HEK293 (cell line): ENCODE results near the gene APOBR.

Experiments
- CTCF ChIA-PET: fragments of 350-600 bp; formaldehyde crosslinking; extraction: SDS; loops from one replicate; lab custom pipeline; 2021; ENCODE audit warnings: antibody characterized with exemption; lab: Yijun Ruan, JAX
- POLR2A ChIA-PET: fragments of 300-600 bp; formaldehyde crosslinking; extraction: SDS; loops from one replicate; lab custom pipeline; 2020; ENCODE audit warnings: antibody characterized with exemption, inconsistent platforms; lab: Yijun Ruan, JAX
- H3K27ac ChIP-seq: fragments of 200-500 bp; sonication (Bioruptor generic); 2 replicates; pipeline ENCODE4 v1.5.1; 2014; ENCODE audit warnings: low read depth, low read length, control low read depth, inconsistent platforms; ENCODE audit errors: extremely low read depth
- H3K36me3 ChIP-seq, 2 experiments: fragments of 200-500 bp in 1 of 2; sonication (Bioruptor generic) in 1 of 2; 1 replicate in 1 of 2; 2 replicates in 1 of 2; pipeline ENCODE4 v1.5.1; 2014 to 2017; ENCODE audit warnings: inconsistent platforms in 2 of 2, low read length in 2 of 2; ENCODE audit not compliant: control insufficient read depth in 2 of 2, insufficient read depth in 1 of 2
- H3K4me1 ChIP-seq: fragments of 200-500 bp; sonication (Bioruptor generic); 2 replicates; pipeline ENCODE4 v1.5.1; 2014; ENCODE audit warnings: mild to moderate bottlenecking, low read length, inconsistent platforms; ENCODE audit not compliant: control insufficient read depth, insufficient read depth
- H3K4me3 ChIP-seq: 2 replicates; pipeline ENCODE4 v1.5.1; 2011; ENCODE audit warnings: low read depth, mild to moderate bottlenecking, control low read depth, low read length, moderate library complexity
- H3K9me3 ChIP-seq: fragments of 200-500 bp; sonication (Bioruptor generic); 2 replicates; pipeline ENCODE4 v1.5.1; 2014; ENCODE audit warnings: low read depth, low read length, inconsistent platforms; ENCODE audit not compliant: control insufficient read depth, insufficient read depth
- KLF16 ChIP-seq: fragments of 450-650 bp; formaldehyde crosslinking; IDR thresholded peaks from 2 replicates; pipeline ENCODE4 v1.5.1; 2017; ENCODE audit warnings: missing biosample characterization, missing genetic modification characterization
- MZF1 ChIP-seq: fragments of 450-650 bp; formaldehyde crosslinking; IDR thresholded peaks from 2 replicates; pipeline ENCODE4 v1.5.1; 2017; ENCODE audit warnings: missing biosample characterization, missing genetic modification characterization, borderline replicate concordance
- RBAK ChIP-seq: fragments of 450-650 bp; formaldehyde crosslinking; IDR thresholded peaks from 2 replicates; pipeline ENCODE4 v1.5.1; 2016; ENCODE audit warnings: missing biosample characterization, missing genetic modification characterization
- SCRT2 ChIP-seq: fragments of 450-650 bp; formaldehyde crosslinking; IDR thresholded peaks from 2 replicates; pipeline ENCODE4 v1.5.1; 2016; ENCODE audit warnings: missing biosample characterization, missing genetic modification characterization
- SP2 ChIP-seq: fragments of 450-650 bp; formaldehyde crosslinking; IDR thresholded peaks from 2 replicates; pipeline ENCODE4 v1.5.1; 2016; ENCODE audit warnings: missing biosample characterization, missing genetic modification characterization
- SP7 ChIP-seq: fragments of 450-650 bp; formaldehyde crosslinking; IDR thresholded peaks from 2 replicates; pipeline ENCODE4 v1.5.1; 2016; ENCODE audit warnings: missing biosample characterization, missing genetic modification characterization
- ZNF169 ChIP-seq: fragments of 450-650 bp; formaldehyde crosslinking; IDR thresholded peaks from 2 replicates; pipeline ENCODE4 v1.5.1; 2016; ENCODE audit warnings: missing biosample characterization, missing genetic modification characterization
- ZNF184 ChIP-seq: fragments of 450-650 bp; IDR thresholded peaks from 2 replicates; pipeline ENCODE4 v1.5.1; 2018; ENCODE audit warnings: missing biosample characterization, mild to moderate bottlenecking, missing genetic modification characterization
- ZNF266 ChIP-seq: fragments of 450-650 bp; formaldehyde crosslinking; IDR thresholded peaks from 2 replicates; pipeline ENCODE4 v1.5.1; 2016; ENCODE audit warnings: missing biosample characterization, missing genetic modification characterization, low read depth
- ZNF324 ChIP-seq: fragments of 450-650 bp; formaldehyde crosslinking; IDR thresholded peaks from 2 replicates; pipeline ENCODE4 v1.5.1; 2016; ENCODE audit warnings: missing biosample characterization, missing genetic modification characterization
- ZNF394 ChIP-seq: fragments of 450-650 bp; formaldehyde crosslinking; IDR thresholded peaks from 2 replicates; pipeline ENCODE4 v1.5.1; 2016; ENCODE audit warnings: missing biosample characterization, missing genetic modification characterization, mild to moderate bottlenecking, moderate library complexity, borderline replicate concordance
- ZNF549 ChIP-seq: fragments of 450-650 bp; IDR thresholded peaks from 2 replicates; pipeline ENCODE4 v1.5.1; 2018; ENCODE audit warnings: missing biosample characterization, missing genetic modification characterization, mild to moderate bottlenecking, inconsistent platforms, moderate library complexity
- ZNF555 ChIP-seq: fragments of 450-650 bp; formaldehyde crosslinking; conservative IDR thresholded peaks from 2 replicates; pipeline ENCODE4 v1.5.1; 2017; ENCODE audit warnings: missing biosample characterization, mild to moderate bottlenecking, missing genetic modification characterization, inconsistent platforms
- ZNF560 ChIP-seq: fragments of 450-650 bp; formaldehyde crosslinking; IDR thresholded peaks from 2 replicates; pipeline ENCODE4 v1.5.1; 2017; ENCODE audit warnings: missing biosample characterization, missing genetic modification characterization, borderline replicate concordance
- ZNF600 ChIP-seq: fragments of 450-650 bp; formaldehyde crosslinking; IDR thresholded peaks from 2 replicates; pipeline ENCODE4 v1.5.1; 2016; ENCODE audit warnings: missing biosample characterization, missing genetic modification characterization
- ZNF747 ChIP-seq: fragments of 450-650 bp; formaldehyde crosslinking; IDR thresholded peaks from 2 replicates; pipeline ENCODE4 v1.5.1; 2016; ENCODE audit warnings: missing biosample characterization, missing genetic modification characterization
- ZNF791 ChIP-seq: fragments of 450-650 bp; formaldehyde crosslinking; IDR thresholded peaks from 2 replicates; pipeline ENCODE4 v1.5.1; 2016; ENCODE audit warnings: missing biosample characterization, missing genetic modification characterization
- ZXDB ChIP-seq: fragments of 450-650 bp; formaldehyde crosslinking; IDR thresholded peaks from 2 replicates; pipeline ENCODE4 v1.5.1; 2016; ENCODE audit warnings: missing biosample characterization, missing genetic modification characterization
- TF ChIP-seq, protein P1 (sequence below): fragments of 450-650 bp; formaldehyde crosslinking; IDR thresholded peaks from 2 replicates; pipeline ENCODE4 v1.5.1; 2016; ENCODE audit warnings: missing biosample characterization, missing genetic modification characterization
- TF ChIP-seq, protein P2 (sequence below): fragments of 450-650 bp; formaldehyde crosslinking; IDR thresholded peaks from 2 replicates; pipeline ENCODE4 v1.5.1; 2017; ENCODE audit warnings: missing biosample characterization, mild to moderate bottlenecking, missing genetic modification characterization, moderate library complexity
- TF ChIP-seq, protein P3 (sequence below): fragments of 450-650 bp; formaldehyde crosslinking; IDR thresholded peaks from 2 replicates; pipeline ENCODE4 v1.5.1; 2017; ENCODE audit warnings: missing biosample characterization, missing genetic modification characterization
- TF ChIP-seq, protein P4 (sequence below): fragments of 450-650 bp; formaldehyde crosslinking; IDR thresholded peaks from 2 replicates; pipeline ENCODE4 v1.5.1; 2016; ENCODE audit warnings: missing biosample characterization, missing genetic modification characterization, borderline replicate concordance

The APOBR gene

DNA sequence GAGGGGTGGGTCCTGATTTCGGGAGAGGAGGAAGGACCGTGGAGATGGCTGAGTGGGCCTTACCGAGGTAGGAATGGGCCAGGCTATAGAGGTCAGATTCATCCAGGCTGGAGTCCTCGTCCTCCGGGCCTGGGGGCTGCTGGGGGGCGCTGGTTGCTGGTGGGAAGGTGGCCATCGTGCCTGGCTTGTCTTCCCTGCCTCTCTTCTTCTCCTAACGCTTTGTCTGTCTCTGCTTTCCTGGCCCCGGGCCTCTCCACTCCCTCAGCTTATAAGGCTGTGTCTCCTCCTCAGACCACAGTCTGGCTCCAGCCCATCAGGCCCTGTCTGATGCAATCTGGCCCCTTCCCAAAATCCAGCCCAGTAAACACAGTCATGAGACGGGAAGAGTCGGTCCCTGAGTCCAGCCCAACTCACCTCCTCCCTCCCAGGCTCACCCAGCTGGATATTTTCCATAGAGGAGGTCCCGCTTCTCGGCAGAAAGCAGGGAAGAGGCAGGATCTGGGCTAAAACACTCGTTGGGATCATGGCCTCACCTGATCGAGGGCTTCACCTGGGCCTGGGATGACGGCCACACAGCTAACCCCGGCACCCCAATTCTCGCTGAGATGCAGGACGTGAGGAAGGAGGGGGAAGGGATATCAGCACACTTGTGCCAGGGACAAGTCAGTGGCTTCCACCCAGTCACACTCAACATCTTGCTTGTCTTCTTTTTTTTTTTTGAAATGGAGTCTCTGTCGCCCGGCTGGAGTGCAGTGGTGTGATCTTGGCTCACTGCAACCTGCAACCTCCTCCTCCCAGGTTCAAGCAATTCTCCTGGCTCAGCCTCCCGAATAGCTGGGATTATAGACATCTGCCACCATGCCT is 44.5 kb downstream of the APOBR start, which contains the start of gene NUPR1 (continued):
- TF ChIP-seq SP7 (tag by site-specific recombination) (peak; percentile 74; the same call in 1 of the 2 replicates), SP2 (tag by site-specific recombination) (peak; percentile 30), ZNF791 (tag by site-specific recombination) (0 out of 2 replicates have a peak, but pooled peaks have one; percentile 4), KLF16 (tag by site-specific recombination) (0 out of 2 replicates have a peak, but pooled peaks have one; percentile 27), ZNF555 (tag by site-specific recombination) (no peak), ZNF600 (tag by site-specific recombination) (peak; percentile 53; the same call in 1 of the 2 replicates), RBAK (tag by site-specific recombination) (peak; percentile 44; the same call in 1 of the 2 replicates)
- TF ChIP-seq, protein P1, sequence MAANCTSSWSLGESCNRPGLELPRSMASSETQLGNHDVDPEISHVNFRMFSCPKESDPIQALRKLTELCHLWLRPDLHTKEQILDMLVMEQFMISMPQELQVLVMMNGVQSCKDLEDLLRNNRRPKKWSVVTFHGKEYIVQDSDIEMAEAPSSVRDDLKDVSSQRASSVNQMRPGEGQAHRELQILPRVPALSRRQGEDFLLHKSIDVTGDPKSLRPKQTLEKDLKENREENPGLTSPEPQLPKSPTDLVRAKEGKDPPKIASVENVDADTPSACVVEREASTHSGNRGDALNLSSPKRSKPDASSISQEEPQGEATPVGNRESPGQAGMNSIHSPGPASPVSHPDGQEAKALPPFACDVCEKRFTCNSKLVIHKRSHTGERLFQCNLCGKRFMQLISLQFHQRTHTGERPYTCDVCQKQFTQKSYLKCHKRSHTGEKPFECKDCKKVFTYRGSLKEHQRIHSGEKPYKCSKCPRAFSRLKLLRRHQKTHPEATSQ (tag by site-specific recombination): 0 out of 2 replicates have a peak, but pooled peaks have one; percentile 7
- TF ChIP-seq, protein P2, sequence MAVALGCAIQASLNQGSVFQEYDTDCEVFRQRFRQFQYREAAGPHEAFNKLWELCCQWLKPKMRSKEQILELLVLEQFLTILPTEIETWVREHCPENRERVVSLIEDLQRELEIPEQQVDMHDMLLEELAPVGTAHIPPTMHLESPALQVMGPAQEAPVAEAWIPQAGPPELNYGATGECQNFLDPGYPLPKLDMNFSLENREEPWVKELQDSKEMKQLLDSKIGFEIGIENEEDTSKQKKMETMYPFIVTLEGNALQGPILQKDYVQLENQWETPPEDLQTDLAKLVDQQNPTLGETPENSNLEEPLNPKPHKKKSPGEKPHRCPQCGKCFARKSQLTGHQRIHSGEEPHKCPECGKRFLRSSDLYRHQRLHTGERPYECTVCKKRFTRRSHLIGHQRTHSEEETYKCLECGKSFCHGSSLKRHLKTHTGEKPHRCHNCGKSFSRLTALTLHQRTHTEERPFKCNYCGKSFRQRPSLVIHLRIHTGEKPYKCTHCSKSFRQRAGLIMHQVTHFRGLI (tag by site-specific recombination): peak; percentile 91; the same call in 1 of the 2 replicates

DNA sequence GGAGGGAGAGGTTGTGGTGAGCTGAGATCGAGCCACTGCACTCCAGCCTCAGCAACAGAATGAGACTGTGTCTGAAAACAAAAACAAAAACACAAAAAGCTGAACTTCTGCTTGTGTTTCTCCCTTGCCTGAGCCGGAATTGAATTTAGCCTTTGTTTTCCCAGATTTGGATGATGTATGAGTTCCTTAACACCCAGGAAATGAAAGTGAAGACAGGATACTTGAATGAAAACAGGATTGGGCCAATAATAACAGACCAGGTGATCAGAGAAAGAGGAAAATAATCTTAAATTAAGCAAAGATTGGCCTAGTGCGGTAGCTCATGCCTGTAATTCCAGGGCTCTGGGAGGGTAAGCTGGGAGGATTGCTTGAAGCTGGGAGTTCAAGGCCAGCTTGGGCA is 45.9 kb downstream of the APOBR start:
- ChIA-PET CTCF (interaction anchor here (0.5 kb wide), 1 partner anchor 243 kb away, joined by 3 read pairs; no protein-coding TSS in a partner anchor), POLR2A (interaction anchor here (1.0 kb wide), 1 partner anchor 48 kb away, joined by 5 read pairs; the partner anchor contains the start of gene CLN3)
- Histone ChIP-seq H3K9me3 (no peaks in the 10 kb centered on the region), H3K4me1 (no peaks in the 10 kb centered on the region), H3K27ac (no peak overlapping the region), H3K4me3 (no peak overlapping the region), H3K36me3 (no peaks in the 10 kb centered on the region)
- TF ChIP-seq, protein P3, sequence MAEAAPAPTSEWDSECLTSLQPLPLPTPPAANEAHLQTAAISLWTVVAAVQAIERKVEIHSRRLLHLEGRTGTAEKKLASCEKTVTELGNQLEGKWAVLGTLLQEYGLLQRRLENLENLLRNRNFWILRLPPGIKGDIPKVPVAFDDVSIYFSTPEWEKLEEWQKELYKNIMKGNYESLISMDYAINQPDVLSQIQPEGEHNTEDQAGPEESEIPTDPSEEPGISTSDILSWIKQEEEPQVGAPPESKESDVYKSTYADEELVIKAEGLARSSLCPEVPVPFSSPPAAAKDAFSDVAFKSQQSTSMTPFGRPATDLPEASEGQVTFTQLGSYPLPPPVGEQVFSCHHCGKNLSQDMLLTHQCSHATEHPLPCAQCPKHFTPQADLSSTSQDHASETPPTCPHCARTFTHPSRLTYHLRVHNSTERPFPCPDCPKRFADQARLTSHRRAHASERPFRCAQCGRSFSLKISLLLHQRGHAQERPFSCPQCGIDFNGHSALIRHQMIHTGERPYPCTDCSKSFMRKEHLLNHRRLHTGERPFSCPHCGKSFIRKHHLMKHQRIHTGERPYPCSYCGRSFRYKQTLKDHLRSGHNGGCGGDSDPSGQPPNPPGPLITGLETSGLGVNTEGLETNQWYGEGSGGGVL (tag by site-specific recombination): no peak
- TF ChIP-seq ZNF324 (tag by site-specific recombination) (no peak), ZNF169 (tag by site-specific recombination) (no peak), ZNF747 (tag by site-specific recombination) (no peak), MZF1 (tag by site-specific recombination) (no peak), SCRT2 (tag by site-specific recombination) (no peak), ZNF184 (tag by site-specific recombination) (no peak), ZNF560 (tag by site-specific recombination) (no peak), ZXDB (tag by site-specific recombination) (no peak), ZNF394 (tag by site-specific recombination) (no peak), ZNF266 (tag by site-specific recombination) (no peak), ZNF549 (tag by site-specific recombination) (no peak)
- TF ChIP-seq, protein P4, sequence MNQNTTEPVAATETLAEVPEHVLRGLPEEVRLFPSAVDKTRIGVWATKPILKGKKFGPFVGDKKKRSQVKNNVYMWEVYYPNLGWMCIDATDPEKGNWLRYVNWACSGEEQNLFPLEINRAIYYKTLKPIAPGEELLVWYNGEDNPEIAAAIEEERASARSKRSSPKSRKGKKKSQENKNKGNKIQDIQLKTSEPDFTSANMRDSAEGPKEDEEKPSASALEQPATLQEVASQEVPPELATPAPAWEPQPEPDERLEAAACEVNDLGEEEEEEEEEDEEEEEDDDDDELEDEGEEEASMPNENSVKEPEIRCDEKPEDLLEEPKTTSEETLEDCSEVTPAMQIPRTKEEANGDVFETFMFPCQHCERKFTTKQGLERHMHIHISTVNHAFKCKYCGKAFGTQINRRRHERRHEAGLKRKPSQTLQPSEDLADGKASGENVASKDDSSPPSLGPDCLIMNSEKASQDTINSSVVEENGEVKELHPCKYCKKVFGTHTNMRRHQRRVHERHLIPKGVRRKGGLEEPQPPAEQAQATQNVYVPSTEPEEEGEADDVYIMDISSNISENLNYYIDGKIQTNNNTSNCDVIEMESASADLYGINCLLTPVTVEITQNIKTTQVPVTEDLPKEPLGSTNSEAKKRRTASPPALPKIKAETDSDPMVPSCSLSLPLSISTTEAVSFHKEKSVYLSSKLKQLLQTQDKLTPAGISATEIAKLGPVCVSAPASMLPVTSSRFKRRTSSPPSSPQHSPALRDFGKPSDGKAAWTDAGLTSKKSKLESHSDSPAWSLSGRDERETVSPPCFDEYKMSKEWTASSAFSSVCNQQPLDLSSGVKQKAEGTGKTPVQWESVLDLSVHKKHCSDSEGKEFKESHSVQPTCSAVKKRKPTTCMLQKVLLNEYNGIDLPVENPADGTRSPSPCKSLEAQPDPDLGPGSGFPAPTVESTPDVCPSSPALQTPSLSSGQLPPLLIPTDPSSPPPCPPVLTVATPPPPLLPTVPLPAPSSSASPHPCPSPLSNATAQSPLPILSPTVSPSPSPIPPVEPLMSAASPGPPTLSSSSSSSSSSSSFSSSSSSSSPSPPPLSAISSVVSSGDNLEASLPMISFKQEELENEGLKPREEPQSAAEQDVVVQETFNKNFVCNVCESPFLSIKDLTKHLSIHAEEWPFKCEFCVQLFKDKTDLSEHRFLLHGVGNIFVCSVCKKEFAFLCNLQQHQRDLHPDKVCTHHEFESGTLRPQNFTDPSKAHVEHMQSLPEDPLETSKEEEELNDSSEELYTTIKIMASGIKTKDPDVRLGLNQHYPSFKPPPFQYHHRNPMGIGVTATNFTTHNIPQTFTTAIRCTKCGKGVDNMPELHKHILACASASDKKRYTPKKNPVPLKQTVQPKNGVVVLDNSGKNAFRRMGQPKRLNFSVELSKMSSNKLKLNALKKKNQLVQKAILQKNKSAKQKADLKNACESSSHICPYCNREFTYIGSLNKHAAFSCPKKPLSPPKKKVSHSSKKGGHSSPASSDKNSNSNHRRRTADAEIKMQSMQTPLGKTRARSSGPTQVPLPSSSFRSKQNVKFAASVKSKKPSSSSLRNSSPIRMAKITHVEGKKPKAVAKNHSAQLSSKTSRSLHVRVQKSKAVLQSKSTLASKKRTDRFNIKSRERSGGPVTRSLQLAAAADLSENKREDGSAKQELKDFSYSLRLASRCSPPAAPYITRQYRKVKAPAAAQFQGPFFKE (tag by site-specific recombination): no peak
